GM12874 (cell line): ENCODE data around the gene COL3A1.

Source experiments
- CTCF ChIP-seq: IDR thresholded peaks from 2 replicates; pipeline ENCODE4 v1.5.1; 2011; ENCODE audit warnings: low read depth, mild to moderate bottlenecking, control low read depth, low read length, moderate library complexity; ENCODE audit not compliant: insufficient read depth

The COL3A1 gene

GRCh38 chr2:189045836-189046235 lies 71.7 kb downstream of the COL3A1 start:
- no peak for TF ChIP-seq CTCF

- TF ChIP-seq CTCF, result no peak
Observed at GRCh38 chr2:189046320-189046719, 72.1 kb downstream of the COL3A1 start.

- no peak for TF ChIP-seq CTCF
Observed at GRCh38 chr2:189047171-189047888, 73.2 kb downstream of the COL3A1 start.

GRCh38 chr2:189048189-189048588 lies 74.0 kb downstream of the COL3A1 start:
- no peak for TF ChIP-seq CTCF

GRCh38 chr2:189049709-189050164 lies 75.6 kb downstream of the COL3A1 start:
- TF ChIP-seq CTCF, result no peak

- TF ChIP-seq CTCF, result no peak
Observed at GRCh38 chr2:189050165-189050712, 76.1 kb downstream of the COL3A1 start.

GRCh38 chr2:189056200-189057106 lies 82.3 kb downstream of the COL3A1 start:
- TF ChIP-seq CTCF, result no peak
